Medulla oblongata (tissue), 1 donor: ENCODE measurements around the gene ACP6.
"Not testable (repeated sequence)": the region's sequence is repeated elsewhere in the genome, so short reads cannot be mapped to it uniquely, and the experiment has no call there.

ENCODE experiments used
- DNase-seq: peaks from one replicate; pipeline ENCODE4 v3.0.0-alpha.2; 2015; ENCODE audit errors: extremely low spot score

ACP6 gene

DNA sequence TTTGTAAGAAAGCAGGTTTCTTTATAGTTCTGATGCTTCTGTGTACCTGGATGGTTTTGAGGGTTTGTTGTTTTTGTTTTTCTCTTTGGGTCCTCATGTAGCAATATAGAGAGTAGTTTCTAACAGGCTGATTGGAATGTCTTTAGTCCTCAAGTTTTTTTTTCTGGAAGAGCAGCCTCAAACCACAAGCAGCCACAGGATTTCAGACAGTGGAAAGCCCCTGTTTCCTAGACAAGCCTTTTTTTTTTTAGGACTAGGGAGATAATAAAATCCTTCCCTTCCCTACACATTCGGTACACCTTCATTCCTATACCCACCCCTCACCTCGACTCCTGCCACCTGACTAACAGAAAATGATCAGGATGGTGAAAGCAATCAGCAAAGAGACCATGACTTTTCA is 47.6 kb downstream of the ACP6 start:
- no peak for DNase-seq

GRCh38 chr1:147620543-147620942 is 49.8 kb downstream of the ACP6 start:
- no peak for DNase-seq

DNA sequence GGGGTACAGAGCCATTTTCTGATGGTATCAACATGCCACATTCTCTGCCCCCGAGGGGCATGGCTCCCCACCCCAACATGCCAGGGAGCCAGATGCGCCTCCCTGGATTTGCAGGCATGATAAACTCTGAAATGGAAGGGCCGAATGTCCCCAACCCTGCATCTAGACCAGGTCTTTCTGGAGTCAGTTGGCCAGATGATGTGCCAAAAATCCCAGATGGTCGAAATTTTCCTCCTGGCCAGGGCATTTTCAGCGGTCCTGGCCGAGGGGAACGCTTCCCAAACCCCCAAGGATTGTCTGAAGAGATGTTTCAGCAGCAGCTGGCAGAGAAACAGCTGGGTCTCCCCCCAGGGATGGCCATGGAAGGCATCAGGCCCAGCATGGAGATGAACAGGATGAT is 50.6 kb downstream of the ACP6 start:
- DNase-seq, result no peak

- no peak for DNase-seq
Observed at GRCh38 chr1:147618771-147619170, 51.6 kb downstream of the ACP6 start.

DNA sequence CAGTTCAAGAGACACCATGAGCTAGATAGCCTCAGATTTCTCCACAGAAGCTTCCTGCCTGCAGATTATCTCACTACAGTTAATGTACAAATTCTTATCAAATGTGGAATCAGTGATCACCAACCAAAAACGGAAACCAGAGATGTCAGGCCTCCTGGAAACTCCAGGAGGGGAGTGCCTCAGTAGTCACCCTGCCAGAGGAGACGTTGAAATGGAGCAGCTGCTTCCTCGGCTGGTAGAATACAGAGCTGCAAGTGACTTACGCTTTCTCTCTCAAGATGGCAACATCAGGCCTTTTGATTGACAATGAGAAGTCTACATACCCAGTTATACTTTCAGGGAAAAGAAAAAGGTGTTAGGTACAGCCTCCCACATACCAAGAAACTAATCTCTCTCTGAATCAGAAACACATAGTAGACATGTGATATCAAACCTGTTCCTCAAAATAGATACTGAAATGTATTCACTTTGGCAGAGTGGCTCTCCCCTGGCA is 52.2 kb downstream of the ACP6 start:
- no peak for DNase-seq

- DNase-seq, result not testable (repeated sequence)
Observed at GRCh38 chr1:147614966-147615365, 55.4 kb downstream of the ACP6 start.

GRCh38 chr1:147613506-147613905 is 56.8 kb downstream of the ACP6 start:
- peak; percentile 37 for DNase-seq

- DNase-seq, result no peak
Observed at GRCh38 chr1:147612366-147612765, 58.0 kb downstream of the ACP6 start.

GRCh38 chr1:147611586-147611985 is 58.7 kb downstream of the ACP6 start:
- no peak for DNase-seq

- DNase-seq, result no peak
Observed at GRCh38 chr1:147611021-147611426, 59.3 kb downstream of the ACP6 start.

DNA sequence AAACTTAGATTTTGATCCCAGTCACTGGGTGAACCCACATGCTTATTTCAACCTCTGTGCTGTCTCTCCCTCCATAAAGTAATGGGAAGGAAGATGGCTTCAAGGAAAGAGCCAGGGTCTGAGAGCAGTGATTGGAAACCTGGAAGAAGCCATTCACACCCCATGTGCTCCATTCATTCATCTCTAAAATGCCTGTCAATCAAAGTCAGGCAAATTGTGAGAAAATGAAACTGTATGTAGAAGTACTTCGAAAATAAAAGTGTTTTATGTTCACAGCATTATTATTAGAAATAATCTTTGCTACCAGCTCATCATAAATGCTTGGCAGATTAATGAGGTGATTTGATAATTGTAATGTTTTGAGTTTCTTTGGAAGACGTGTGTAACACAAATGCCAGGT is 61.0 kb downstream of the ACP6 start:
- DNase-seq, result no peak

GRCh38 chr1:147608596-147608995 is 61.7 kb downstream of the ACP6 start:
- no peak for DNase-seq

DNA sequence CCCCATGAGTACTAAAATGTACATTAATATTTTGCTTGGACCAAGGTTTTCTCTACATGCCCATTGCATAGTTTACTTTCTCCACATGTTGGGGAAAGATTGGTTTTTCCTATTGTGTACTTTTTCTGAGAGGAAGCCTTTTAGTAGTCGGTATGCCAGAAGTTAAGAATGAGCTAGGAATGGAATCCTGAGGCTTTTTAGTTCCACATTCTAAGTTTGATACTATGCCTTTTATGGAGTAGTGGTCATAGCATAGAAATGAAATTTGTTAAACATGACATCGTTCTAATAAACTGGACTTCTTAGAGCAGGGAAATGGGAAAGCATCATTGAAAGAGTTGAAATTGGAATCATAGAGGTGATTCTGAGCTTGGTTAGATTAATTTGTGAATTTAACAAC is 64.7 kb downstream of the ACP6 start:
- DNase-seq, result no peak

- DNase-seq, result no peak
Observed at GRCh38 chr1:147603986-147604385, 66.3 kb downstream of the ACP6 start.

DNA sequence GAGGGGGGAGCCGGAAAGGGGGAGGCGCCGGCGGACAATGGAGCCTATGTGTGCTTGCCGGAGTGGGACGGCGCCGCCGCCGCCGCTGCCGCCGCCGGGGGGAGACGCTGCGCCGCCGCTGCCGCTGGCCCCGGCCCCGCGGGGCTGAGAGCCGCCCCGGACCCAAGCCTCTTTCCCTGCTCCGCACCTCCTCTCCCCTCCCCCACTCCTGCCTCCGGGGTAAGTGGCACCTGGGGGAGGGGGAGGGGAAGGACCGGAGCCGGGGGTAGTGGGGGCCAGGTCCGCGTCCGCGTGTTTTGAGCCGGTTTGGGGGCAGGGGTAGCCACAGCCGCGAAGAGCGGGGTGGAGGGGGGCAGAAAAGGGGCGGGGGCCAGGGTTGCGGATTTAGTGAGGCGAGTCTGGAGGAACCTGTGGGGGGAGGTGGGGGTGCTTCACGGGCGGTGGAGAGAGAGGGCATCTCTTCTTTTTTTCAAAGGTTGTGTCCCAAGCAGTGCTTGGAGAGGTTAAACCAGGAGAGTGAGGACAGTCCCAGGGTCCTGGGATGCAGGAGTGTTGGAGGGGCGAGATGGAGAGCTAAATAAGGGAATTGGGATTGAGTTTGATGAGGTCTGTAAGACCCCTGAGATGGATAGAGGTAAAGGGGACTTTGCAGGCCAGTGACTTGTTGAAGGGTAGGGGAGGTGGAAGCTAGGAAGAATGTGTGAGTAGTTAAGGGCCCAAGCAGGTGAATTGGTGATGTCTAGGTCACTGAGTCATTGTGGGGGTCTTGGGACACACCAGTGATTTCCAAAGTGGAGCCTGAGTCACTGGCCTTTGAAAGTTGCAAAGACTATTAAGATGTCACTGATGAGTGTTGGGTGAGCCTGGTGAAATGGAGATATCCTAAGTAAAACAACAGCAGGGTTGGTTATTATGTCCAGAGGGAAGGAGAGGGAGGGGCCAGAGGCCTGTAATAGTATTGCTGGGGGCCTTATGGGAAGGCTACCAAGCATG is 69.9 kb downstream of the ACP6 start:
- DNase-seq, result peak; percentile 26

- DNase-seq, result peak; percentile 96
Observed at GRCh38 chr1:147599362-147600118, 70.8 kb downstream of the ACP6 start.

DNA sequence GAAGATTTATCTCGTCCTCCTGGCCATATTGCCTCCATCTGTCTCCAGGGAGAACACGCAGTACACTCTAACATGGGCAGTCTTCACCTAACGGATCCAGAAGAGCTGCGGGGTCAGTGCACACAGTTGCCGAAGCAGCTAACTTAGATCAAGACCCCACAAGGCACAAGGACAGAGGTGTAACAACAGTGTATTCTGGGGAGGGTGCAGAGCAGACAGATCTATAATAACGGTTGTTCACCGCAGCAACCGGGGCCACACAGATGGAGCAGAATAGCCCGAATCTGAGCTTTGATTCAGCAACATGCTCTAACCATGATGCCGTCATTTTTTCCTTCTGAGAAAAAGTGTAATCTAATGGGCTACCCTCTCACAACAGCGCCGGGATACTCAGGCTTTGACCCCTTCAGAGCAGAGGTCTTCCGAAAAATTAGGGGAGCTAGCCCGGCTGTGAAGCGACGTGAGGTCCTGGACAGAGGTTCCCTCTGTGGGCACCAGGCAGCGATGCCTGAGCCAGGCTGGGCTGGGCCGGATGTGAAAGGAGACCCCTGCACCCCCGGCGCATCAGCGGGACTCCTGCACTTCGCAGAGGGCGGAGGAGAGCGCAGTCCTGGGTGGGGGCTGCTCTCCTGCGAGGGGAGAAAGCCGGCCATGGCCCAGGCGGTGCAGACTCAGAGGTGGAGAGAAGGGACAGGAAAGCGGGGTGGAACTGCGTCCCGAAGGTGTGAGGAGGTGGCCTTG is 71.5 kb downstream of the ACP6 start:
- peak; percentile 22 for DNase-seq

GRCh38 chr1:147597010-147597409 is 73.3 kb downstream of the ACP6 start:
- DNase-seq, result no peak
